Loucy (cell line): ENCODE measurements around the gene TMCC2.

Experiments used
- CTCF ChIP-seq: fragments of 200-600 bp; sonication (generic); conservative IDR thresholded peaks from 2 replicates; pipeline ENCODE4 v1.5.1; 2014; ENCODE audit warnings: mild to moderate bottlenecking, antibody characterized with exemption, low read length
- EZH2phosphoT487 ChIP-seq: fragments of 200-600 bp; IDR thresholded peaks from 2 replicates; pipeline ENCODE4 v1.6.1; 2018; ENCODE audit warnings: antibody characterized with exemption, mild to moderate bottlenecking, moderate library complexity, borderline replicate concordance

DNA sequence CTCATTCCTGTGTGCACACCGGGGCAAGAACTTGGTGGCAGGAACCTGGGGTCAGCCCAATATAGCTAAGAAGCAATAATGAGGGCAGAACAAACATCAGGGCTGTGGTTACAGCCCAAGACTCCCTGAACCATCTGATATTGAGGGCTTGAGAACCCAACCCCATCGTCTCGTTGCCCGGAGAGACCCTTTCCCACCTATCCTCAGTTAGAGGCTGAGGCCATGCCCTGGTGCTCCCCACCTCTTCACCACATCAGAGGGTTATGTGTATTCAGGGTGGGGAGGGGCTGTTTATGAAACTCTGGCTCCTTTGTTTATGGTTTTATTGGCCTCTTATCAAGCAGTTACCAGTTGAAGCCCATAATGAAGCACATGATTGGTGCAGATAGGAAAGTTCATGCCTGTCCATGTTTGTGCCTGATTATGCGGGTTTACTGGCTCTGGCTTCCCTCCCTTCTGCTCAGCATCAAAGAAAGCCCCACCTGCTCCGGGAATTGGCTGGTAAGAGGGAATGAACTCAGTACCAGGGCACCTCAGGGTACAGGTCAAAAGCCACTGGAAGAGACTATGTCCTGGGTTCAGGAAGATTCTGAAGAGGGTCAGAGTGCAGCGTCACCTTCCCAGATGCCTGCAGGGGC lies 79.3 kb downstream of the TMCC2 start:
- TF ChIP-seq CTCF (no peak), EZH2phosphoT487 (no peak)
